Measurements from ENCODE around the gene C6.
"Not testable (repeated sequence)": the region's sequence is repeated elsewhere in the genome, so short reads cannot be mapped to it uniquely, and the experiment has no call there.

Gene C6

DNA sequence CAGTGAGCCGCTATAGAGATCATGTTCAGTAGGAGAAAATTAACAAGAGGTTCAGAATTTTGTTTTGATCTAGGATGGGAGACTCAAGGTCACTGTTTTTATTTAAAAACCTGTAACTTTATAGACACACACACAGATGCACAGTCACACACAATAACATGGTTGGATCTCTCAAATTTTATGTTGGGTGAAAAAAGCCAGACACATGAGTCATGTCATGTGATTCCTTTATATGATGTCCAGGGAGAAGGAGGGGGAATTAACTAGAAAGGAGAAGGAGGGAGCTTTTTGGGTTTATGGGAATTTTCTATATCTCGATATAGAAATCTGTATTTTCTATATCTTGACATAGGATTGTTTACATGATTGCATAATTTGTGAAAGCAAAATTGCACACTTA is 17.1 kb downstream of the C6 start:
- DNase-seq: no peak

- no peak for DNase-seq
These were observed 18.1 kb downstream of the C6 start for GRCh38 chr5:41195228-41195627.

GRCh38 chr5:41194339-41194738 is 19.0 kb downstream of the C6 start:
- no peak for DNase-seq

GRCh38 chr5:41193456-41194205 is 19.7 kb downstream of the C6 start:
- DNase-seq: no peak

DNA sequence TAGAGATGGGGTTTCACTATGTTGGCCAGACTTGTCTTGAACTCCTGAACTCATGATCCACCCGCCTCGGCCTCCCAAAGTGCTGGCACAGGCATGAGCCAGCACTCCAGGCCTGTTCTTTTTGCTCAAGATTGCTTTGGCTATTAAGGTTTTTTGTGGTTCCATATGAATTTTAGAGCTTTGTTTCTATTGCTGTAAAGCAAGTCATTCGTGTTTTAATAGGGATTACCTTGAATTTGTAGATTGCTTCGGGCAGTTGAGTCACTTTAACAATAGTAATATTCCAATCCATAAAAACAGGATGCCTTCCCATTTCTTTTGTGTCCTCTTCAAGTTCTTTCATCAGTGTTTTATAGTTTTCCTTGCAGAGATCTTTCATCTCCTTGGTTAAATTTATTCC is 22.1 kb downstream of the C6 start:
- DNase-seq: no peak

- no peak for DNase-seq
These were observed 27.2 kb downstream of the C6 start for GRCh38 chr5:41186143-41186542.

- not testable (repeated sequence) for DNase-seq
These were observed 30.0 kb downstream of the C6 start for GRCh38 chr5:41183331-41183730.

- no peak for DNase-seq
These were observed 30.7 kb downstream of the C6 start for GRCh38 chr5:41182666-41183065.

DNA sequence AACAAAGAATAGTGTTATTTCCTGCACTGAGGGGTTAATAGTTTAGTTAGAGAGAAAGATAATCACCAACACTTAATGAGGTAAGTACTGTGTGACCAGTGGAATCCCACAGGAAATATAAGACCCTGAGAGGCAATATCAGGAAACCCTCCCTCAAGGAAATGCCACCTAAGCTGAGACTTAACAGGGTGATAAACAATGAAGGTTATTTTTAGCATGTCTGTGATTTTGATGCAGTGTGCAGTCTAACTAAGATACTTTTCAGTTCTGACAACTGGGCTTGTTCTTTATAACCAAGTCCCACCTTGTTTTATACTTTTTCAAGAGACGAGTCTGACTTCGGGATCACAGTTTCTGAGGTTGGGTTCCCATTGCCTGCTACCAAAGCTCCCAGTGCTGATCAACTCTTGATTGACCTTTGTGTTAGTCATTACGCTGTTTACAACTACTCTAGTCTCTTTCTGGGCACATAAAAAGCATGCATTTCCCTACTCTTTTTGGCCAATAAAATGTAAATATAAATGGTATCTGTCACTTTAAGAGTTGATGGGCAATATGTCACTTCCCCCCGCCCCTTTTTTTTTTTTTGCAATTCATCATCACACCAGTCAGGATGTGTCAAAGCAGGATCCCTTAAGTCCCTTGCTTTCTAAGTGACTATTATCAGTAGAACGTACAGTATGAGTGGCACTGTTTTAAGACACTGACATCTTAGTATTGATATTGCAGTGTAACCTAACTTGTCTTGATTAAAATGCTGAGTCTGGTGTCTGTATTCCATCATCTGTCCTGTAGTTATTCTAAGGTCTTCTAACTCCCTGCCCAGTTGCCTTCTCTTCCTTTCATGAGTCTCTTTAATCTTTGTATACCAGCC is 31.4 kb downstream of the C6 start:
- no peak for DNase-seq

- DNase-seq: no peak
These were observed 36.4 kb downstream of the C6 start for GRCh38 chr5:41176952-41177351.

- no peak for DNase-seq
These were observed 41.3 kb downstream of the C6 start for GRCh38 chr5:41172012-41172411.

DNA sequence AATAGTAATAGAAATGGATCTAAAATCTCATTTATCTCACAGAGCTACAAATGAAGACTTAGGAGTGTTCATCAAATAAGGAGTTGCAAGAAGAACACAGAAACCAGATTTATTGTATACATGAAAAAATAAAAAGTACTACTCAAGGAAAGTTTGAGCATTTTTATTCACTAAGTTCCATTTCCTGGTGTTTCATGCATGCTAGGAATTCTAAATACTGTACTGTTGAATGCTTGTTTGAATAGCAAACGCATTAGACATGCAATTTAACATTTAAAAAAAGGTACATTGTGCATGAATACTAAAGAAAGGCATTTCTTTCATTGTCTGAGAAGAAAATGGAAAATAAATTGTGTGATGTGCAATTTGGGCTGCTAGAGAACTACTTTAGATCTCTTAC is 52.1 kb downstream of the C6 start:
- DNase-seq: no peak

- DNase-seq: no peak
These were observed 55.9 kb downstream of the C6 start for GRCh38 chr5:41157272-41157894.

DNA sequence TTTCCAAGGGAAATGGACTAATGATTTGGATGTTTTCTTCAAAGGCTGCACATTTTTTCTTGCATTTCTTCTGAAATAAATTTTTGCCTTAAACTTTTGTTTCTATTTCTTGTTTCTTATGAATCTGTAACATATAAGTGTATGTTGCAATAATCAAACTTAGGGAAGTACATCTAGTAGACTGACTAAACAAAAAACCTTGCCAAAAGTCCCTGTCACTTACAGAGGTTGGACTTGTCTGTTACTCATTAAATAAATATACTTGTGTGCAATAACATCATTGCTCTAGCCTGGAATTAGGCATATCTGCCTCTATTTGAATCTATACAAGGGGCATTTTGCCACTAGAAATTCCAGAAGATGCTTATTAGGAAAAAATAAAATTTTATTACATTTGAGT is 56.6 kb downstream of the C6 start:
- DNase-seq: no peak

DNA sequence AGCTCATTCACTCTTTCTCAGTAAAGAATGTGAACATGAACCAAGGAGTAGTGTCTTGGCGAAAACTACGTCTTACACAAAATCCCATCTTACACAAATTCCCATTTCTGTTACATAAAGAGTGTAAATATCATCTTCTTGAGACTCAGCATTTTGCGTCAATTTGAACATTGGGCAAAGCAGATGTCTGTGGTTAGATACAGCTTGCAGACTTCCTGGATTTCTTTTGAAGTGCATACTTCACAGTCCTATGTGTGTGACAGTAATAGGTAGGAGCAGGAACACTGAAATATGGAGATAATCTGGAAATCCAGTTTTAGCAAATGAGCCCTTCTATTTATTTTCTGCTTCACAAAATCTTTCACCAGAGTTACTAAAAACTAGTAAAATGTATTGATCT is 58.8 kb downstream of the C6 start:
- no peak for DNase-seq

GRCh38 chr5:41151564-41151963 is 61.8 kb downstream of the C6 start:
- no peak for DNase-seq

GRCh38 chr5:41148448-41148847 is 64.9 kb downstream of the C6 start:
- no peak for DNase-seq

GRCh38 chr5:41145306-41145705 is 68.0 kb downstream of the C6 start:
- DNase-seq: no peak

- DNase-seq: no peak
These were observed 70.0 kb downstream of the C6 start for GRCh38 chr5:41143131-41143901.

GRCh38 chr5:41127967-41128690 is 85.2 kb downstream of the C6 start:
- DNase-seq: no peak

DNA sequence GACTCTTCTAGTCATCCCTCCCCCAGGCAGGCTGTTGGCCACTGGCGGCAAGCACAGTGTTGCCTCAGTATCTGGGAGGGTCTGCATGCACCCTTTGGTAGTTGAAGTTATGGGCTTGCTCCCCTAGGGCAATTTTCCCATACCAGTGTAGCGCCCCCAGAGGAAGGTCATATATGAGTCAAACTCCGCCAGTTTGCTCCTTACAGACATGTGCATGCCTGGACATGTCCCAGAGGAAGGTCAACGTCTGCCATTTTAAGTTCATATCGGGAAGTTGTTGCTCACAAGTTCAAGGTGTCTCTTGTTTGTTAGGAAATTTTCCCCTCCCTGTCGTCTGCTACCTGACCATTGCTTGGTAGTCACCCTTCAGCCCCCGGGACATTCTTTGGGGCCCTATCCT is 90.9 kb downstream of the C6 start:
- DNase-seq: peak; percentile 7

- DNase-seq: no peak
These were observed 92.7 kb downstream of the C6 start for GRCh38 chr5:41120600-41120999.

All from NCI-H510A (cell line).